GM23338 (cell line): ENCODE results near the gene ZNF488. TPM values are rescaled to one million over a fixed set of nuclear protein-coding genes. Genes with fewer than 3 reads are reported as not detected.

ENCODE experiments used
- ATAC-seq: fragments of 200-7000 bp; cut with Tn5 transposase; 3 replicates; pipeline ENCODE4 v1.9.1; 2020
- DNase-seq: peaks from one replicate; pipeline ENCODE4 v3.0.0-alpha.2; 2015; ENCODE audit warnings: low spot score
- H2AFZ ChIP-seq: fragments of 200-600 bp; sonication (generic); 2 replicates; pipeline ENCODE4 v1.8.0; 2016; ENCODE audit warnings: antibody characterized with exemption, mild to moderate bottlenecking, moderate library complexity
- H3F3A ChIP-seq: fragments of 200-600 bp; sonication (generic); replicated peaks from 2 replicates; pipeline ENCODE4 v1.8.0; 2017; ENCODE audit warnings: antibody characterized with exemption, mixed run types, low read depth
- H3K27ac ChIP-seq: fragments of 200-600 bp; sonication (generic); 2 replicates; pipeline ENCODE4 v1.6.1; 2016; ENCODE audit warnings: low read depth
- H3K27me3 ChIP-seq: fragments of 200-600 bp; sonication (generic); 2 replicates; pipeline ENCODE4 v1.8.0; 2016; ENCODE audit warnings: mild to moderate bottlenecking, mixed run types, moderate library complexity; ENCODE audit not compliant: insufficient read depth
- H3K36me3 ChIP-seq: fragments of 200-600 bp; sonication (generic); 2 replicates; pipeline ENCODE4 v1.8.0; 2016; ENCODE audit warnings: mild to moderate bottlenecking; ENCODE audit not compliant: insufficient read depth
- H3K4me1 ChIP-seq: fragments of 200-600 bp; sonication (generic); 2 replicates; pipeline ENCODE4 v1.8.0; 2016; ENCODE audit warnings: mild to moderate bottlenecking, moderate library complexity; ENCODE audit not compliant: insufficient read depth
- H3K4me2 ChIP-seq: fragments of 200-600 bp; sonication (generic); 2 replicates; pipeline ENCODE4 v1.7.1; 2017; ENCODE audit warnings: mixed run types
- H3K4me3 ChIP-seq: fragments of 200-600 bp; sonication (generic); 2 replicates; pipeline ENCODE4 v1.6.1; 2016; ENCODE audit warnings: mixed run types
- H3K79me2 ChIP-seq: fragments of 200-600 bp; sonication (generic); replicated peaks from 2 replicates; pipeline ENCODE4 v1.8.0; 2017; ENCODE audit warnings: mild to moderate bottlenecking; ENCODE audit not compliant: insufficient read depth
- H3K9me2 ChIP-seq: fragments of 200-600 bp; sonication (generic); 2 replicates; pipeline ENCODE4 v1.8.0; 2017; ENCODE audit not compliant: insufficient read depth
- H4K20me1 ChIP-seq: fragments of 200-600 bp; sonication (generic); replicated peaks from 2 replicates; pipeline ENCODE4 v1.8.0; 2017; ENCODE audit warnings: mild to moderate bottlenecking; ENCODE audit not compliant: insufficient read depth
- H3K27ac Mint-ChIP-seq: 2 replicates; pipeline ENCODE4 v1.8.0; 2020; ENCODE audit warnings: inconsistent platforms, mild to moderate bottlenecking, moderate library complexity, mixed read lengths
- H3K27me3 Mint-ChIP-seq: 3 replicates; pipeline ENCODE4 v1.8.0; 2022; ENCODE audit warnings: low read depth, mild to moderate bottlenecking, moderate library complexity, mixed read lengths, inconsistent platforms; ENCODE audit not compliant: insufficient read depth, poor library complexity
- H3K36me3 Mint-ChIP-seq: 3 replicates; pipeline ENCODE4 v1.8.0; 2021; ENCODE audit warnings: low read depth, mild to moderate bottlenecking, inconsistent platforms, moderate library complexity, mixed read lengths
- H3K4me1 Mint-ChIP-seq: 3 replicates; pipeline ENCODE4 v1.8.0; 2020; ENCODE audit warnings: mild to moderate bottlenecking, inconsistent platforms, mixed read lengths
- H3K4me3 Mint-ChIP-seq: 3 replicates; pipeline ENCODE4 v1.8.0; 2021; ENCODE audit warnings: moderate library complexity, mild to moderate bottlenecking, inconsistent platforms, mixed read lengths
- H3K9me3 Mint-ChIP-seq: 3 replicates; pipeline ENCODE4 v1.8.0; 2020; ENCODE audit warnings: moderate library complexity, mild to moderate bottlenecking, inconsistent platforms, mixed read lengths
- CREB1 ChIP-seq: fragments of 250-450 bp; sonication (Bioruptor Pico); IDR thresholded peaks from 2 replicates; pipeline ENCODE4 v1.5.0; 2020; ENCODE audit warnings: low read depth, mild to moderate bottlenecking, moderate library complexity
- CTCF ChIP-seq, 2 experiments: fragments of 200-600 bp in 1 of 2; sonication (generic) in 1 of 2; conservative IDR thresholded peaks; 2 replicates each; pipeline versions ENCODE4 v1.5.1 to v1.6.1; 2016 to 2017; ENCODE audit warnings: antibody characterized with exemption in 2 of 2, low read depth in 2 of 2, mild to moderate bottlenecking in 2 of 2, moderate library complexity in 1 of 2
- ETS1 ChIP-seq: IDR thresholded peaks from 2 replicates; pipeline ENCODE4 v1.6.1; 2016; ENCODE audit warnings: antibody characterized with exemption
- EZH2 ChIP-seq: fragments of 200-600 bp; sonication (generic); IDR thresholded peaks from one replicate; pipeline ENCODE4 v1.8.0; 2017; ENCODE audit warnings: antibody characterized with exemption, mild to moderate bottlenecking, low read depth; ENCODE audit not compliant: unreplicated experiment
- EZH2phosphoT487 ChIP-seq: fragments of 200-600 bp; sonication (generic); IDR thresholded peaks from one replicate; pipeline ENCODE4 v1.8.1; 2018; ENCODE audit warnings: antibody characterized with exemption; ENCODE audit not compliant: unreplicated experiment
- JUNB ChIP-seq: IDR thresholded peaks from one replicate; pipeline ENCODE4 v1.6.1; 2016; ENCODE audit warnings: antibody characterized with exemption; ENCODE audit not compliant: unreplicated experiment
- NANOG ChIP-seq: IDR thresholded peaks from 2 replicates; pipeline ENCODE4 v1.6.1; 2016; ENCODE audit warnings: antibody characterized with exemption, borderline replicate concordance
- REST ChIP-seq: IDR thresholded peaks from one replicate; pipeline ENCODE4 v1.6.1; 2018; ENCODE audit warnings: antibody characterized with exemption; ENCODE audit not compliant: unreplicated experiment
- STAT1 ChIP-seq: IDR thresholded peaks from one replicate; pipeline ENCODE4 v1.6.1; 2016; ENCODE audit warnings: antibody characterized with exemption; ENCODE audit not compliant: unreplicated experiment
- ZNF114 ChIP-seq: fragments of 250-450 bp; sonication (Bioruptor Pico); IDR thresholded peaks from 2 replicates; pipeline ENCODE4 v1.5.0; 2020; ENCODE audit warnings: mild to moderate bottlenecking, moderate library complexity
- ZNF331 ChIP-seq: fragments of 250-450 bp; sonication (Bioruptor Pico); IDR thresholded peaks from 2 replicates; pipeline ENCODE4 v1.5.0; 2020; ENCODE audit warnings: low read depth, mild to moderate bottlenecking, moderate library complexity
- polyA plus RNA-seq: library from polyadenylated mRNA; unstranded; fragments of >200 nt; fragmentation: Nextera tagmentation; extraction: Ambion mirVana; gene quantifications from 2 replicates; pipeline ENCODE4 v1.2.1, GENCODE V29; 2016
- total RNA-seq: library from RNA; depleted of rRNA; stranded (reverse); fragments of >200 nt; shearing (Covaris generic); gene quantifications from 2 replicates; pipeline ENCODE4 v1.2.3, GENCODE V29; 2014

Gene ZNF488
- total and polyA plus RNA-seq, 2 experiments from 2014 or later = 2.5 to 5.2 TPM

- H2AFZ ChIP-seq = no peak overlapping the region
- no peaks in the 10 kb centered on the region for H3K9me3 Mint-ChIP-seq
Measured at GRCh38 chr10:47326927-47327330, 57.2 kb downstream of the ZNF488 start.

GRCh38 chr10:47326306-47326926 is 57.7 kb downstream of the ZNF488 start:
- H2AFZ ChIP-seq = no peak overlapping the region
- H3K27ac ChIP-seq = no peak overlapping the region
- no peak for DNase-seq
- TF ChIP-seq STAT1 = no peak
- Mint-ChIP-seq H3K27me3 (peaks cover 1% of the 10 kb centered on the region), H3K4me1 (no peaks in the 10 kb centered on the region; the same call in 2 of the 3 replicates), H3K9me3 (no peaks in the 10 kb centered on the region), H3K27ac (no peak overlapping the region), H3K36me3 (no peaks in the 10 kb centered on the region), H3K4me3 (no peak overlapping the region)
- H3K9me2 ChIP-seq = no peaks in the 10 kb centered on the region
- no peaks in the 10 kb centered on the region for H3K36me3 ChIP-seq
- no peaks in the 10 kb centered on the region for H3K27me3 ChIP-seq
- no peaks in the 10 kb centered on the region for H3F3A ChIP-seq
- H3K4me3 ChIP-seq = no peak overlapping the region
- no peak overlapping the region for H3K4me2 ChIP-seq
- no peaks in the 10 kb centered on the region for H3K4me1 ChIP-seq
- no peaks in the 10 kb centered on the region for H4K20me1 ChIP-seq
- ATAC-seq = no peak
- H3K79me2 ChIP-seq = no peaks in the 10 kb centered on the region

More at GRCh38 chr10:47326927-47327330, 57.2 kb downstream of the ZNF488 start:
- H3K36me3 Mint-ChIP-seq = no peaks in the 10 kb centered on the region
- Histone ChIP-seq H3K27ac (no peak overlapping the region), H3K9me2 (no peaks in the 10 kb centered on the region), H3K4me3 (no peak overlapping the region), H4K20me1 (no peaks in the 10 kb centered on the region), H3K4me1 (no peaks in the 10 kb centered on the region), H3K27me3 (no peaks in the 10 kb centered on the region), H3K36me3 (no peaks in the 10 kb centered on the region), H3K79me2 (no peaks in the 10 kb centered on the region), H3K4me2 (no peak overlapping the region), H3F3A (no peaks in the 10 kb centered on the region)
- DNase-seq = no peak
- no peak for TF ChIP-seq ZNF114 (CRISPR knock-in tag)
- ATAC-seq = no peak
- peaks cover 1% of the 10 kb centered on the region for H3K27me3 Mint-ChIP-seq
- H3K4me1 Mint-ChIP-seq = no peaks in the 10 kb centered on the region; the same call in 1 of the 3 replicates
- H3K27ac Mint-ChIP-seq = no peak overlapping the region
- no peak overlapping the region for H3K4me3 Mint-ChIP-seq

- no peaks in the 10 kb centered on the region for H3K36me3 Mint-ChIP-seq
- H3K4me2 ChIP-seq = no peak overlapping the region
- no peaks in the 10 kb centered on the region for H3K36me3 ChIP-seq
- H3K4me1 Mint-ChIP-seq = no peaks in the 10 kb centered on the region; the same call in 2 of the 3 replicates
- no peaks in the 10 kb centered on the region for H3K9me2 ChIP-seq
- H3K27ac Mint-ChIP-seq = no peak overlapping the region
- no peak for DNase-seq
- ATAC-seq = no peak
- H2AFZ ChIP-seq = no peak overlapping the region
- H3K27me3 Mint-ChIP-seq = peaks cover 1% of the 10 kb centered on the region
- H3K4me3 Mint-ChIP-seq = no peak overlapping the region
- H3K4me1 ChIP-seq = no peaks in the 10 kb centered on the region
- H3K79me2 ChIP-seq = no peaks in the 10 kb centered on the region
- no peaks in the 10 kb centered on the region for H3F3A ChIP-seq
- no peak overlapping the region for H3K4me3 ChIP-seq
- no peaks in the 10 kb centered on the region for H4K20me1 ChIP-seq
- H3K27ac ChIP-seq = no peak overlapping the region
- H3K9me3 Mint-ChIP-seq = no peaks in the 10 kb centered on the region
- no peaks in the 10 kb centered on the region for H3K27me3 ChIP-seq
- TF ChIP-seq CREB1 (no peak), ETS1 (no peak), EZH2 (no peak), ZNF114 (CRISPR knock-in tag) (no peak), EZH2phosphoT487 (no peak), CTCF (conservative IDR thresholded peaks at IDR 0.05; ENCODE audit: low read depth in 2 of 2) (no peak), ZNF331 (CRISPR knock-in tag) (no peak), REST (no peak), JUNB (no peak), STAT1 (no peak), NANOG (no peak)
Measured at GRCh38 chr10:47325303-47326291, 58.5 kb downstream of the ZNF488 start.
